Vagina (tissue), 2 donors: ENCODE data around the gene LYPD4.
A peak's percentile ranks its signal among the peaks of the same experiment; 100 is the strongest.

Experiments used
- POLR2A ChIP-seq, 2 donors: fragments of 450-650 bp; IDR thresholded peaks; one replicate each; pipeline ENCODE4 v1.6.1; 2017; ENCODE audit warnings: antibody characterized with exemption in 2 of 2, mild to moderate bottlenecking in 2 of 2, moderate library complexity in 2 of 2
- POLR2AphosphoS5 ChIP-seq, 2 donors: sonication (generic); formaldehyde crosslinking; IDR thresholded peaks; one replicate each; pipeline ENCODE4 v1.9.0; 2017; ENCODE audit warnings: antibody characterized with exemption in 2 of 2, mild to moderate bottlenecking in 2 of 2, low read depth in 1 of 2; ENCODE audit not compliant: insufficient read depth in 1 of 2
- TF ChIP-seq, protein P1 (sequence below), 3 experiments: fragments of 450-650 bp in 2 of 3; fragments of 200-600 bp in 1 of 3; sonication (generic) in 1 of 3; IDR thresholded peaks; one replicate each; pipeline ENCODE4 v1.5.1; 2017 to 2019; ENCODE audit warnings: antibody characterized with exemption in 3 of 3, mild to moderate bottlenecking in 2 of 3, moderate library complexity in 2 of 3

DNA sequence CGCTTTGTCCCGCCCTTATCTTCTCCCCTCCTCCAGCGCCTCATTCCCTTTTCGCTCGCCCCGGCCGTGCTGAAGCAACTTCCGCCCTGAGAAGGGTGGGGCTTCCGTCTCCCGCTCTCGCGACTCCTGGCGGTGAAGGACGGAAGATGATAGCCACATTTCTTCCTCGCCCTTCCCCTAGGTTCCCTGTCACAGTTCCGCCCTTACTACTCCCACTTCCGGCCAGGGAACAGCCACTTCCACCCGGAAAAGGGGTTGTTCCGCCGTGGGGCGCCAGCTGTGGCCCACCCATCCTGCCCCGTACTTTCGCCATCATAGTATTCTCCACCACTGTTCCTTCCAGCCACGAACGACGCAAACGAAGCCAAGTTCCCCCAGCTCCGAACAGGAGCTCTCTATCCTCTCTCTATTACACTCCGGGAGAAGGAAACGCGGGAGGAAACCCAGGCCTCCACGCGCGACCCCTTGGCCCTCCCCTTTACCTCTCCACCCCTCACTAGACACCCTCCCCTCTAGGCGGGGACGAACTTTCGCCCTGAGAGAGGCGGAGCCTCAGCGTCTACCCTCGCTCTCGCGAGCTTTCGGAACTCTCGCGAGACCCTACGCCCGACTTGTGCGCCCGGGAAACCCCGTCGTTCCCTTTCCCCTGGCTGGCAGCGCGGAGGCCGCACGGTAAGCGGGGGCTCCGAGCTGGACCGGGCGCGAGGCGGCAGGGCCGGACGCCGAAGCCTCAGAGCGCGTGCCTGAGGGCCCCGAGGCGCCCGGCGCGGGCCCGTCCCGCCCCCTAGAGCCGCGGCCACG, 15.3 kb upstream of the LYPD4 start, which contains the start of gene RPS19:
- TF ChIP-seq, protein P1, sequence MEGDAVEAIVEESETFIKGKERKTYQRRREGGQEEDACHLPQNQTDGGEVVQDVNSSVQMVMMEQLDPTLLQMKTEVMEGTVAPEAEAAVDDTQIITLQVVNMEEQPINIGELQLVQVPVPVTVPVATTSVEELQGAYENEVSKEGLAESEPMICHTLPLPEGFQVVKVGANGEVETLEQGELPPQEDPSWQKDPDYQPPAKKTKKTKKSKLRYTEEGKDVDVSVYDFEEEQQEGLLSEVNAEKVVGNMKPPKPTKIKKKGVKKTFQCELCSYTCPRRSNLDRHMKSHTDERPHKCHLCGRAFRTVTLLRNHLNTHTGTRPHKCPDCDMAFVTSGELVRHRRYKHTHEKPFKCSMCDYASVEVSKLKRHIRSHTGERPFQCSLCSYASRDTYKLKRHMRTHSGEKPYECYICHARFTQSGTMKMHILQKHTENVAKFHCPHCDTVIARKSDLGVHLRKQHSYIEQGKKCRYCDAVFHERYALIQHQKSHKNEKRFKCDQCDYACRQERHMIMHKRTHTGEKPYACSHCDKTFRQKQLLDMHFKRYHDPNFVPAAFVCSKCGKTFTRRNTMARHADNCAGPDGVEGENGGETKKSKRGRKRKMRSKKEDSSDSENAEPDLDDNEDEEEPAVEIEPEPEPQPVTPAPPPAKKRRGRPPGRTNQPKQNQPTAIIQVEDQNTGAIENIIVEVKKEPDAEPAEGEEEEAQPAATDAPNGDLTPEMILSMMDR (IDR thresholded peaks at IDR 0.05): peak; percentile 6 to 77 (median 33)
- TF ChIP-seq POLR2AphosphoS5 (IDR thresholded peaks at IDR 0.05; ENCODE audit: insufficient read depth in 1 of 2, low read depth in 1 of 2): peak; percentile 94 to 97
- TF ChIP-seq POLR2A (IDR thresholded peaks at IDR 0.05): no peak
